ENCODE measurements around the gene STRN3. TPM values are rescaled to one million over a fixed set of nuclear protein-coding genes. Genes with fewer than 3 reads are reported as not detected.
"Not testable (repeated sequence)": the region's sequence is repeated elsewhere in the genome, so short reads cannot be mapped to it uniquely, and the experiment has no call there.

STRN3 gene
- total and polyA plus RNA-seq, 2 of the 8 experiments (the other 6 are each of a cell fraction or from before 2014, with no cell fraction given) = 8.7 to 38.1 TPM

DNA sequence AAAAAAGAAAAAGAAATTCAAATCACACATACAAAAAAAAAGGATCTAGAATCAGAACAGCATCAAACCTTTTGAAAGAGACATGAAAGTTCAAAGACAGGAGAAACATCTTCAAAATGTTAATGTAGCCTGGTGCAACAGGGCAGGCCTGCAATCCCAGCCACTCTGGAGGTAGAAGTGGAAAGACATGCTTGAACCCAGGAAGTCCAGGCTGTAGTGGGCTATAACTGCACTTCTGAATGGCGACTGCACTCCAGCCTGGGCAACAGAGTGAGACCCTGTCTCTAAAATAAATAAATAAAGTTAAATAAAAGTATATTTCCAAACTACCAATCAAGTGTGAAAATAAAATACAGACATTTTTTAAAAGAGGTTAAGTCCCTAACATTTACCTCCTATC is 19.5 kb downstream of the STRN3 start (continued):
- no peak for TF ChIP-seq RNF2 (IDR thresholded peaks at IDR 0.05; ENCODE audit: borderline replicate concordance, low read depth, low read length, missing control alignments, poor library complexity, severe bottlenecking)
- no peak for TF ChIP-seq GABPA (IDR thresholded peaks at IDR 0.05; ENCODE audit: borderline replicate concordance, insufficient read depth, low read length)
- TF ChIP-seq, protein P1, sequence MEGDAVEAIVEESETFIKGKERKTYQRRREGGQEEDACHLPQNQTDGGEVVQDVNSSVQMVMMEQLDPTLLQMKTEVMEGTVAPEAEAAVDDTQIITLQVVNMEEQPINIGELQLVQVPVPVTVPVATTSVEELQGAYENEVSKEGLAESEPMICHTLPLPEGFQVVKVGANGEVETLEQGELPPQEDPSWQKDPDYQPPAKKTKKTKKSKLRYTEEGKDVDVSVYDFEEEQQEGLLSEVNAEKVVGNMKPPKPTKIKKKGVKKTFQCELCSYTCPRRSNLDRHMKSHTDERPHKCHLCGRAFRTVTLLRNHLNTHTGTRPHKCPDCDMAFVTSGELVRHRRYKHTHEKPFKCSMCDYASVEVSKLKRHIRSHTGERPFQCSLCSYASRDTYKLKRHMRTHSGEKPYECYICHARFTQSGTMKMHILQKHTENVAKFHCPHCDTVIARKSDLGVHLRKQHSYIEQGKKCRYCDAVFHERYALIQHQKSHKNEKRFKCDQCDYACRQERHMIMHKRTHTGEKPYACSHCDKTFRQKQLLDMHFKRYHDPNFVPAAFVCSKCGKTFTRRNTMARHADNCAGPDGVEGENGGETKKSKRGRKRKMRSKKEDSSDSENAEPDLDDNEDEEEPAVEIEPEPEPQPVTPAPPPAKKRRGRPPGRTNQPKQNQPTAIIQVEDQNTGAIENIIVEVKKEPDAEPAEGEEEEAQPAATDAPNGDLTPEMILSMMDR (IDR thresholded peaks at IDR 0.05; ENCODE audit: control extremely low read depth in 1 of 3, insufficient read depth in 1 of 3, low read depth in 1 of 3, low read length in 3 of 3) = no peak

DNA sequence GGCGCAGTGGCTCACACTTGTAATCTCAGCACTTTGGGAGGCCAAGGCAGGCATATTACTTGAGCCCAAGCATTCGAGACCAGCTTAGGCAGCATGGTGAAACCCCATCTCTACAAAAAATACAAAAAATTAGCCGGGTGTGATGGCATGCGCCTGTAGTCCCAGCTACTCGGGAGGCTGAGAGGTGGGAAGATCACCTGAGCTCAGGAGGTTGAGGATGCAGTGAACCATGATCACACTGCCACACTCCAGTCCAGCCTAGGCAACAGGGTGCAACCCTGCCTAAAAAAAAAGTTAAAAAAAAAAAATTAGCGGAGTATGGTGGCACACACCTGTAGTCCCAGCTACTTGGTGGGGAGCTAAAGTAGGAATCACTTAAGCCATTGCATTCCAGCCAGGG is 22.2 kb downstream of the STRN3 start:
- not testable (repeated sequence) for H4K91ac ChIP-seq (replicated peaks; ENCODE audit: insufficient read length, low read length); H4K20me1 ChIP-seq (replicated peaks in 1 of 2; ENCODE audit: control insufficient read depth in 1 of 2, insufficient read depth in 2 of 2, low read length in 2 of 2); H3K18ac ChIP-seq (ENCODE audit: extremely low read depth, low read length); H2BK20ac ChIP-seq (ENCODE audit: low read length); H3K56ac ChIP-seq (replicated peaks; ENCODE audit: insufficient read length, low read depth, low read length); H3K9me3 ChIP-seq (ENCODE audit: insufficient read depth in 2 of 2, low read depth in 1 of 2, low read length in 1 of 2); H3K4me2 ChIP-seq (ENCODE audit: insufficient read depth in 1 of 2, low read depth in 2 of 2, low read length in 2 of 2); H3K4me1 ChIP-seq (replicated peaks in 1 of 4; ENCODE audit: control insufficient read depth in 3 of 4, insufficient read depth in 4 of 4, low read length in 3 of 4); H3K9ac ChIP-seq (replicated peaks in 1 of 4; ENCODE audit: extremely low read depth in 1 of 4, low read depth in 3 of 4, low read length in 3 of 4); H3K27ac ChIP-seq (ENCODE audit: low read depth, low read length); H2AFZ ChIP-seq (ENCODE audit: low read length); H2BK5ac ChIP-seq (ENCODE audit: low read depth, low read length); H2AK5ac ChIP-seq (ENCODE audit: low read depth, low read length); H3K14ac ChIP-seq (ENCODE audit: insufficient read length); H3K23me2 ChIP-seq (ENCODE audit: low read depth, low read length); H2BK15ac ChIP-seq (ENCODE audit: low read length); H3K4ac ChIP-seq (replicated peaks; ENCODE audit: insufficient read length, low read depth, low read length); H3K27me3 ChIP-seq (replicated peaks in 1 of 4; ENCODE audit: control insufficient read depth in 3 of 4, extremely low read depth in 1 of 4, insufficient read depth in 3 of 4, low read length in 3 of 4); H3K79me1 ChIP-seq (ENCODE audit: low read depth, low read length); H3K4me3 ChIP-seq (ENCODE audit: extremely low read depth in 1 of 4, insufficient read depth in 2 of 4, low read depth in 3 of 4, low read length in 4 of 4); H3K23ac ChIP-seq (ENCODE audit: insufficient read length); FAIRE-seq; H3K36me3 ChIP-seq (ENCODE audit: control insufficient read depth in 2 of 4, insufficient read depth in 4 of 4, low read length in 3 of 4); H2BK120ac ChIP-seq (replicated peaks; ENCODE audit: low read depth, low read length); H4K5ac ChIP-seq (ENCODE audit: insufficient read length, low read depth, low read length); H2BK12ac ChIP-seq (ENCODE audit: low read depth, low read length); H4K8ac ChIP-seq (ENCODE audit: extremely low read depth, insufficient read depth, low read length)
- H3K79me2 ChIP-seq (ENCODE audit: control insufficient read depth in 1 of 2, insufficient read depth in 2 of 2, low read length in 2 of 2) = peaks cover 6 to 94% of the 10 kb centered on the region in 2 experiments
- WGBS, 2 experiments (ENCODE audit: extremely low coverage in 1 of 2, insufficient coverage in 1 of 2, insufficient read length in 1 of 2, insufficient replicate concordance in 2 of 2, low coverage in 1 of 2, low lambda C conversion rate in 2 of 2, missing lambda C conversion rate in 1 of 2) = 97% methylated on average over 6 of the region's 6 CpGs; no CpG with 5 or more reads in 1 of the 2 experiments
- ChIA-PET CTCF (ENCODE audit: partially characterized antibody) (interaction anchor here (1.0 to 1.5 kb wide), 4 partner anchors 8 to 80 kb away, joined by 3 read pairs; no protein-coding TSS in a partner anchor), POLR2A (ENCODE audit: partially characterized antibody) (interaction anchor here (1.8 kb wide), 1 partner anchor 22 kb away, joined by 6 read pairs; the partner anchor contains the start of gene STRN3)
- peak in 1 of 2 experiments; percentile 29 for DNase-seq (ENCODE audit: low read depth in 1 of 2, low spot score in 2 of 2)

Measured in H1 (cell line).